H9 (cell line): ENCODE data around the gene RBL1. TPM values are rescaled to one million over a fixed set of nuclear protein-coding genes. Genes with fewer than 3 reads are reported as not detected.

Experiments
- DNase-seq: peaks from one replicate; pipeline ENCODE4 v3.0.0-alpha.2; 2017
- H2AFZ ChIP-seq: one replicate; pipeline ENCODE4 v1.6.1; 2013; ENCODE audit warnings: mild to moderate bottlenecking, low read length, control low read depth, moderate library complexity
- H2AK5ac ChIP-seq: 2 replicates; pipeline ENCODE4 v1.6.1; 2013; ENCODE audit warnings: low read length, control low read depth, mixed read lengths; ENCODE audit not compliant: insufficient read length
- H2BK120ac ChIP-seq: one replicate; pipeline ENCODE4 v1.6.1; 2013; ENCODE audit warnings: low read depth, mild to moderate bottlenecking, low read length, control low read depth, inconsistent platforms; ENCODE audit not compliant: poor library complexity, severe bottlenecking
- H2BK12ac ChIP-seq: 2 replicates; pipeline ENCODE4 v1.6.1; 2013; ENCODE audit warnings: low read length, control low read depth, mixed read lengths, low read depth; ENCODE audit not compliant: insufficient read length
- H2BK15ac ChIP-seq: 2 replicates; pipeline ENCODE4 v1.6.1; 2013; ENCODE audit warnings: low read depth, low read length, control low read depth
- H2BK20ac ChIP-seq: one replicate; pipeline ENCODE4 v1.6.1; 2013; ENCODE audit warnings: low read depth, mild to moderate bottlenecking, low read length, control low read depth, inconsistent platforms; ENCODE audit not compliant: poor library complexity, severe bottlenecking
- H2BK5ac ChIP-seq: 2 replicates; pipeline ENCODE4 v1.6.1; 2013; ENCODE audit warnings: low read length, control low read depth, mixed read lengths; ENCODE audit not compliant: insufficient read length
- H3K14ac ChIP-seq: 2 replicates; pipeline ENCODE4 v1.6.1; 2013; ENCODE audit warnings: low read length, control low read depth; ENCODE audit not compliant: insufficient read depth
- H3K18ac ChIP-seq: 2 replicates; pipeline ENCODE4 v1.6.1; 2013; ENCODE audit warnings: low read depth, mild to moderate bottlenecking, mixed read lengths, low read length, control low read depth; ENCODE audit not compliant: insufficient read length
- H3K23ac ChIP-seq: 2 replicates; pipeline ENCODE4 v1.6.1; 2013; ENCODE audit warnings: low read length, control low read depth, mixed read lengths, low read depth; ENCODE audit not compliant: insufficient read length
- H3K23me2 ChIP-seq: 2 replicates; pipeline ENCODE4 v1.6.1; 2013; ENCODE audit warnings: low read depth, mild to moderate bottlenecking, mixed read lengths, low read length, control low read depth; ENCODE audit not compliant: insufficient read length, poor library complexity, severe bottlenecking
- H3K27ac ChIP-seq: 2 replicates; pipeline ENCODE4 v1.5.1; 2013; ENCODE audit warnings: low read length, control low read depth, mixed read lengths, low read depth; ENCODE audit not compliant: insufficient read length
- H3K27me3 ChIP-seq: 2 replicates; pipeline ENCODE4 v1.6.1; 2013; ENCODE audit warnings: low read length, control low read depth, inconsistent platforms; ENCODE audit not compliant: insufficient read depth
- H3K4ac ChIP-seq: 2 replicates; pipeline ENCODE4 v1.6.1; 2013; ENCODE audit warnings: low read depth, mild to moderate bottlenecking, control low read depth, inconsistent platforms, low read length, moderate library complexity
- H3K4me1 ChIP-seq: 2 replicates; pipeline ENCODE4 v1.6.1; 2013; ENCODE audit warnings: low read length, control low read depth, inconsistent platforms; ENCODE audit not compliant: insufficient read depth
- H3K4me2 ChIP-seq: 2 replicates; pipeline ENCODE4 v1.6.1; 2013; ENCODE audit warnings: low read length, control low read depth, mixed read lengths; ENCODE audit not compliant: insufficient read length, insufficient read depth
- H3K56ac ChIP-seq: 2 replicates; pipeline ENCODE4 v1.6.1; 2013; ENCODE audit warnings: low read depth, mild to moderate bottlenecking, mixed read lengths, low read length, control low read depth; ENCODE audit not compliant: insufficient read length
- H3K79me1 ChIP-seq: 2 replicates; pipeline ENCODE4 v1.6.1; 2013; ENCODE audit warnings: low read depth, mild to moderate bottlenecking, moderate library complexity, low read length, control low read depth, inconsistent platforms; ENCODE audit not compliant: insufficient read depth, poor library complexity, severe bottlenecking
- H3K79me2 ChIP-seq: 2 replicates; pipeline ENCODE4 v1.6.1; 2013; ENCODE audit warnings: low read length, control low read depth, inconsistent platforms; ENCODE audit not compliant: insufficient read depth
- H3K9ac ChIP-seq: 2 replicates; pipeline ENCODE4 v1.6.1; 2013; ENCODE audit warnings: low read length, control low read depth, mixed read lengths; ENCODE audit not compliant: insufficient read length; ENCODE audit errors: extremely low read depth
- H3K9me3 ChIP-seq: one replicate; pipeline ENCODE4 v1.6.1; 2013; ENCODE audit warnings: low read depth, low read length, inconsistent platforms; ENCODE audit not compliant: control insufficient read depth
- H3T11ph ChIP-seq: one replicate; pipeline ENCODE4 v1.6.1; 2013; ENCODE audit warnings: mild to moderate bottlenecking, low read length, control low read depth, inconsistent platforms
- H4K20me1 ChIP-seq: one replicate; pipeline ENCODE4 v1.6.1; 2013; ENCODE audit not compliant: control insufficient read depth, insufficient read length, insufficient read depth
- H4K5ac ChIP-seq: 2 replicates; pipeline ENCODE4 v1.6.1; 2013; ENCODE audit warnings: low read depth, mild to moderate bottlenecking, mixed read lengths, low read length, control low read depth; ENCODE audit not compliant: insufficient read length
- H4K8ac ChIP-seq: replicated peaks from 2 replicates; pipeline ENCODE4 v1.6.1; 2013; ENCODE audit warnings: low read length, control low read depth, mixed read lengths, low read depth; ENCODE audit not compliant: insufficient read length
- H4K91ac ChIP-seq: 2 replicates; pipeline ENCODE4 v1.6.1; 2013; ENCODE audit warnings: low read depth, mild to moderate bottlenecking, moderate library complexity, mixed read lengths, low read length, control low read depth; ENCODE audit not compliant: insufficient read length
- H3K27ac Mint-ChIP-seq, 3 experiments: 2 replicates in 2 of 3; 3 replicates in 1 of 3; pipeline ENCODE4 v1.8.0; 2020 to 2021; ENCODE audit warnings: mixed read lengths in 3 of 3, mild to moderate bottlenecking in 1 of 3, moderate library complexity in 1 of 3
- H3K27me3 Mint-ChIP-seq: 2 replicates; pipeline ENCODE4 v1.8.0; 2021; ENCODE audit warnings: low read depth, mild to moderate bottlenecking, moderate library complexity, mixed read lengths
- H3K36me3 Mint-ChIP-seq, 3 experiments: 2 replicates in 2 of 3; 3 replicates in 1 of 3; pipeline ENCODE4 v1.8.0; 2020 to 2021; ENCODE audit warnings: low read depth in 3 of 3, mixed read lengths in 3 of 3; ENCODE audit not compliant: insufficient read depth in 1 of 3
- H3K4me1 Mint-ChIP-seq, 2 experiments: 2 replicates each; pipeline ENCODE4 v1.8.0; 2020; ENCODE audit warnings: mixed read lengths in 2 of 2
- H3K4me3 Mint-ChIP-seq, 2 experiments: 2 replicates in 1 of 2; 3 replicates in 1 of 2; pipeline ENCODE4 v1.8.0; 2020 to 2021; ENCODE audit warnings: mild to moderate bottlenecking in 2 of 2, mixed read lengths in 2 of 2, moderate library complexity in 1 of 2
- H3K9me3 Mint-ChIP-seq, 2 experiments: 2 replicates in 1 of 2; 3 replicates in 1 of 2; pipeline ENCODE4 v1.8.0; 2020; ENCODE audit warnings: mild to moderate bottlenecking in 2 of 2, mixed read lengths in 2 of 2, moderate library complexity in 1 of 2
- WGBS: extraction: QIAGEN DNeasy Blood & Tissue Kit; methylation state at CpG from one replicate; pipeline ENCODE4 v1.1.7; 2013; ENCODE audit warnings: missing lambda C conversion rate, low lambda C conversion rate, mixed read lengths; ENCODE audit not compliant: insufficient read length; ENCODE audit errors: extremely low coverage; 5-methylcytosine and 5-hydroxymethylcytosine counted together
- total RNA-seq: library from RNA; stranded (reverse); gene quantifications from 2 replicates; pipeline ENCODE4 v1.2.1, GENCODE V29; 2021
- TF ChIP-seq, protein P1 (sequence below): fragments of 200-600 bp; sonication (generic); conservative IDR thresholded peaks from 3 replicates; pipeline ENCODE4 v1.8.0; 2021; ENCODE audit warnings: antibody characterized with exemption, mild to moderate bottlenecking

RBL1 gene
- total RNA-seq, 1 experiment from 2014 or later = 14.1 TPM

DNA sequence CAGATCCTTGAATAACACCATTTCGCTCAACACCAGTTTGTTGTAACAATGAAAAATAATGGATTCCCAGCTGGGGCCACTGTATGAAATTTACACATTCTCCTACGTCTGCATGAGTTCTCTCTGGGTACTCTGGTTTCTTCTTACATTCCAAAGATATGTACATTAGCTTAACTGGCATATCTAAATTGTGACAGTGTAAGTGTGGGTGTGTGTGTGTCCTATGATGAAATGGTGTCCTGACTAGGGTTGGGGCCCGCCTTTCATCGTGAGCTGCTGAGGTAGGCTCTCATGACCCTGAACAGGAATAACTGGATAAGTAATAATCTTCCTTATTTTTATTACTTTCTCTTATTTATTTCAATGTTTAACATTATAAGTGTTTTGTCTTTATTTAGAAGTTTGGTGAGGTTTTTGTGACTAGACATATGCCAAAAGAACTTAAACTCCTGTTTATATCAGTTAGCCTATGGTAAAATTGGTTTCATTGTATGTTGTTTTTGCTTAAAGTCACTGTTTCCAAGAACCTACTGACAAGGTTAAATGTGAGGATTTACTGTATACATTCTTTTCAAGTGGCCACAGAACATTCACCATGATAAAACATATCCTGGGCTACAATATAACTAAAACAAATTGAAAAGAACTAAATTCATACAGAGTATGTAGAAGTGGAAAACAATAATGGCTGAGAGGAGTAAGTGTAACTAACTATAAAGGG, 42.4 kb downstream of the RBL1 start:
- Histone ChIP-seq H2BK15ac (no peak overlapping the region), H3T11ph (no peak overlapping the region), H2BK20ac (no peak overlapping the region), H3K4me2 (no peak overlapping the region), H3K18ac (no peak overlapping the region), H3K79me2 (no peaks in the 10 kb centered on the region), H3K4ac (no peak overlapping the region), H2BK12ac (no peak overlapping the region), H3K79me1 (no peaks in the 10 kb centered on the region), H3K27me3 (no peaks in the 10 kb centered on the region), H4K91ac (no peak overlapping the region), H3K23ac (no peak overlapping the region), H2AK5ac (no peak overlapping the region), H2AFZ (no peak overlapping the region), H2BK5ac (no peak overlapping the region), H3K27ac (no peak overlapping the region), H4K20me1 (no peaks in the 10 kb centered on the region), H3K4me1 (no peaks in the 10 kb centered on the region), H2BK120ac (no peak overlapping the region), H3K9me3 (no peaks in the 10 kb centered on the region), H4K5ac (no peak overlapping the region), H3K56ac (no peak overlapping the region), H4K8ac (no peak overlapping the region), H3K23me2 (no peaks in the 10 kb centered on the region), H3K14ac (no peak overlapping the region), H3K9ac (no peak overlapping the region)
- Mint-ChIP-seq H3K4me1 (peaks cover 2 to 3% of the 10 kb centered on the region in 2 experiments; a peak in 2 of 4 replicates), H3K9me3 (peaks cover 0 to 2% of the 10 kb centered on the region in 2 experiments; a peak in 1 of 5 replicates), H3K27me3 (no peaks in the 10 kb centered on the region), H3K4me3 (no peak overlapping the region), H3K27ac (no peak overlapping the region; a peak in 1 of 7 replicates), H3K36me3 (peaks cover 39 to 78% (median 73%) of the 10 kb centered on the region in 3 experiments; a peak in 6 of 7 replicates)
- TF ChIP-seq, protein P1, sequence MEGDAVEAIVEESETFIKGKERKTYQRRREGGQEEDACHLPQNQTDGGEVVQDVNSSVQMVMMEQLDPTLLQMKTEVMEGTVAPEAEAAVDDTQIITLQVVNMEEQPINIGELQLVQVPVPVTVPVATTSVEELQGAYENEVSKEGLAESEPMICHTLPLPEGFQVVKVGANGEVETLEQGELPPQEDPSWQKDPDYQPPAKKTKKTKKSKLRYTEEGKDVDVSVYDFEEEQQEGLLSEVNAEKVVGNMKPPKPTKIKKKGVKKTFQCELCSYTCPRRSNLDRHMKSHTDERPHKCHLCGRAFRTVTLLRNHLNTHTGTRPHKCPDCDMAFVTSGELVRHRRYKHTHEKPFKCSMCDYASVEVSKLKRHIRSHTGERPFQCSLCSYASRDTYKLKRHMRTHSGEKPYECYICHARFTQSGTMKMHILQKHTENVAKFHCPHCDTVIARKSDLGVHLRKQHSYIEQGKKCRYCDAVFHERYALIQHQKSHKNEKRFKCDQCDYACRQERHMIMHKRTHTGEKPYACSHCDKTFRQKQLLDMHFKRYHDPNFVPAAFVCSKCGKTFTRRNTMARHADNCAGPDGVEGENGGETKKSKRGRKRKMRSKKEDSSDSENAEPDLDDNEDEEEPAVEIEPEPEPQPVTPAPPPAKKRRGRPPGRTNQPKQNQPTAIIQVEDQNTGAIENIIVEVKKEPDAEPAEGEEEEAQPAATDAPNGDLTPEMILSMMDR = no peak
- DNase-seq = no peak
- no CpG with 5 or more reads among the region's 4 CpGs for WGBS
